HEK293 (cell line): ENCODE data around the gene NFATC3.
A peak's percentile ranks its signal among the peaks of the same experiment; 100 is the strongest.

Experiments
- CTCF ChIA-PET: fragments of 350-600 bp; formaldehyde crosslinking; extraction: SDS; loops from one replicate; lab custom pipeline; 2021; ENCODE audit warnings: antibody characterized with exemption; lab: Yijun Ruan, JAX
- POLR2A ChIA-PET: fragments of 300-600 bp; formaldehyde crosslinking; extraction: SDS; loops from one replicate; lab custom pipeline; 2020; ENCODE audit warnings: antibody characterized with exemption, inconsistent platforms; lab: Yijun Ruan, JAX
- H3K27ac ChIP-seq: fragments of 200-500 bp; sonication (Bioruptor generic); 2 replicates; pipeline ENCODE4 v1.5.1; 2014; ENCODE audit warnings: low read depth, low read length, control low read depth, inconsistent platforms; ENCODE audit errors: extremely low read depth
- H3K36me3 ChIP-seq, 2 experiments: fragments of 200-500 bp in 1 of 2; sonication (Bioruptor generic) in 1 of 2; 1 replicate in 1 of 2; 2 replicates in 1 of 2; pipeline ENCODE4 v1.5.1; 2014 to 2017; ENCODE audit warnings: inconsistent platforms in 2 of 2, low read length in 2 of 2; ENCODE audit not compliant: control insufficient read depth in 2 of 2, insufficient read depth in 1 of 2
- H3K4me1 ChIP-seq: fragments of 200-500 bp; sonication (Bioruptor generic); 2 replicates; pipeline ENCODE4 v1.5.1; 2014; ENCODE audit warnings: mild to moderate bottlenecking, low read length, inconsistent platforms; ENCODE audit not compliant: control insufficient read depth, insufficient read depth
- H3K4me3 ChIP-seq: 2 replicates; pipeline ENCODE4 v1.5.1; 2011; ENCODE audit warnings: low read depth, mild to moderate bottlenecking, control low read depth, low read length, moderate library complexity
- H3K9me3 ChIP-seq: fragments of 200-500 bp; sonication (Bioruptor generic); 2 replicates; pipeline ENCODE4 v1.5.1; 2014; ENCODE audit warnings: low read depth, low read length, inconsistent platforms; ENCODE audit not compliant: control insufficient read depth, insufficient read depth
- MYNN ChIP-seq: fragments of 450-650 bp; formaldehyde crosslinking; IDR thresholded peaks from 2 replicates; pipeline ENCODE4 v1.5.1; 2016; ENCODE audit warnings: missing biosample characterization, missing genetic modification characterization, borderline replicate concordance
- SCRT2 ChIP-seq: fragments of 450-650 bp; formaldehyde crosslinking; IDR thresholded peaks from 2 replicates; pipeline ENCODE4 v1.5.1; 2016; ENCODE audit warnings: missing biosample characterization, missing genetic modification characterization
- TRIM28 ChIP-seq: IDR thresholded peaks from 2 replicates; pipeline ENCODE4 v1.6.1; 2011; ENCODE audit warnings: low read length, control low read depth, borderline replicate concordance
- ZNF121 ChIP-seq: fragments of 450-650 bp; formaldehyde crosslinking; IDR thresholded peaks from 2 replicates; pipeline ENCODE4 v1.5.1; 2016; ENCODE audit warnings: missing biosample characterization, missing genetic modification characterization
- ZNF239 ChIP-seq: fragments of 450-650 bp; formaldehyde crosslinking; IDR thresholded peaks from 2 replicates; pipeline ENCODE4 v1.5.1; 2016; ENCODE audit warnings: missing biosample characterization, missing genetic modification characterization
- ZNF354C ChIP-seq: fragments of 450-650 bp; formaldehyde crosslinking; IDR thresholded peaks from 2 replicates; pipeline ENCODE4 v1.5.1; 2016; ENCODE audit warnings: missing biosample characterization, missing genetic modification characterization, low read depth, borderline replicate concordance
- ZNF404 ChIP-seq: fragments of 450-650 bp; formaldehyde crosslinking; IDR thresholded peaks from 2 replicates; pipeline ENCODE4 v1.5.1; 2017; ENCODE audit warnings: missing biosample characterization, missing genetic modification characterization
- ZNF530 ChIP-seq: fragments of 450-650 bp; formaldehyde crosslinking; IDR thresholded peaks from 2 replicates; pipeline ENCODE4 v1.5.1; 2016; ENCODE audit warnings: low read depth, missing biosample characterization, missing genetic modification characterization
- ZNF596 ChIP-seq: fragments of 450-650 bp; IDR thresholded peaks from 2 replicates; pipeline ENCODE4 v1.5.0; 2018; ENCODE audit warnings: missing biosample characterization, mild to moderate bottlenecking, missing genetic modification characterization, moderate library complexity
- ZNF664 ChIP-seq: fragments of 450-650 bp; formaldehyde crosslinking; IDR thresholded peaks from 2 replicates; pipeline ENCODE4 v1.5.1; 2016; ENCODE audit warnings: missing biosample characterization, missing genetic modification characterization
- ZNF777 ChIP-seq: fragments of 450-650 bp; formaldehyde crosslinking; IDR thresholded peaks from 2 replicates; pipeline ENCODE4 v1.5.1; 2017; ENCODE audit warnings: missing biosample characterization, missing genetic modification characterization, borderline replicate concordance
- ZXDB ChIP-seq: fragments of 450-650 bp; formaldehyde crosslinking; IDR thresholded peaks from 2 replicates; pipeline ENCODE4 v1.5.1; 2016; ENCODE audit warnings: missing biosample characterization, missing genetic modification characterization
- TF ChIP-seq, protein P1 (sequence below): fragments of 450-650 bp; formaldehyde crosslinking; IDR thresholded peaks from 2 replicates; pipeline ENCODE4 v1.5.1; 2017; ENCODE audit warnings: missing biosample characterization, missing genetic modification characterization
- TF ChIP-seq, protein P2 (sequence below): fragments of 450-650 bp; formaldehyde crosslinking; IDR thresholded peaks from 2 replicates; pipeline ENCODE4 v1.5.1; 2017; ENCODE audit warnings: missing biosample characterization, missing genetic modification characterization
- TF ChIP-seq, protein P3 (sequence below): fragments of 450-650 bp; formaldehyde crosslinking; IDR thresholded peaks from 2 replicates; pipeline ENCODE4 v1.5.1; 2016; ENCODE audit warnings: missing biosample characterization, missing genetic modification characterization
- TF ChIP-seq, protein P4 (sequence below): fragments of 450-650 bp; formaldehyde crosslinking; IDR thresholded peaks from 2 replicates; pipeline ENCODE4 v1.5.1; 2016; ENCODE audit warnings: missing biosample characterization, missing genetic modification characterization
- TF ChIP-seq, protein P5 (sequence below): fragments of 450-650 bp; formaldehyde crosslinking; IDR thresholded peaks from 2 replicates; pipeline ENCODE4 v1.5.1; 2016; ENCODE audit warnings: missing biosample characterization, missing genetic modification characterization
- TF ChIP-seq, protein P6 (sequence below): fragments of 450-650 bp; formaldehyde crosslinking; IDR thresholded peaks from 2 replicates; pipeline ENCODE4 v1.5.1; 2016; ENCODE audit warnings: missing biosample characterization, missing genetic modification characterization

Gene NFATC3

DNA sequence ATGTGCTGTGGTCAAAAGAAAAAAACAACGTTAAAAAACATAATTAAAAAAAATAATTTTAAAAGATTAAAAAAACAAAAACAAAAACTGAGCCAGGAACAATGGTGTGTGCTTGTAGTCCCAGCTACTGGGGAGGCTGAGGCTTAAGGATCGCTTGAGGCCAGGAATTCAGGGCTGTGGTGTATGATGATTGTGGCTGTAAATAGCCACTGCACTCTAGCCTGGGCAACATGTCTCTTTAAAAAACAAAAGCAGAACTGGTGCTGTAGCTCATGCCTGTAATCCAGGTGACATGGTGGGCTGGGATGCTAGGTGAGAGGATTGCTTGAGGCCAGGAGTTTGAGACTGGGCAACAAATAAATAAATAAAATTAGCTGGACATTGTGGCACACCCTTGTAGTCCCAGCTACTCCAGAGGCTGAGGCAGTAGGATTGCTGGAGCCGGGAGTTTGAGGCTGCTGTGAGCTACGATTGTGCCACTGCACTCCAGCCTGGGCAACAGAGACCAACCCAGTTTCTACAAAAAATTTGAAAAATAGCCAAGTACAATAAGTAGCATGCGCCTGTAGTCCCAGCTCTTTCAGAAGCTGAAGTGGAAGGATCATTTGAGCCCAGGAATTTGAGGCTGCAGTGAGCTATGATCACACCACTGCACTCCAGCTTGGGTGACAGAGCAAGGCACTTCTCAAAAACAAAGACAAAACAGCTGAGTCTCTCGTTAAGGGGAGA lies 43.6 kb downstream of the NFATC3 start (continued):
- TF ChIP-seq, protein P1, sequence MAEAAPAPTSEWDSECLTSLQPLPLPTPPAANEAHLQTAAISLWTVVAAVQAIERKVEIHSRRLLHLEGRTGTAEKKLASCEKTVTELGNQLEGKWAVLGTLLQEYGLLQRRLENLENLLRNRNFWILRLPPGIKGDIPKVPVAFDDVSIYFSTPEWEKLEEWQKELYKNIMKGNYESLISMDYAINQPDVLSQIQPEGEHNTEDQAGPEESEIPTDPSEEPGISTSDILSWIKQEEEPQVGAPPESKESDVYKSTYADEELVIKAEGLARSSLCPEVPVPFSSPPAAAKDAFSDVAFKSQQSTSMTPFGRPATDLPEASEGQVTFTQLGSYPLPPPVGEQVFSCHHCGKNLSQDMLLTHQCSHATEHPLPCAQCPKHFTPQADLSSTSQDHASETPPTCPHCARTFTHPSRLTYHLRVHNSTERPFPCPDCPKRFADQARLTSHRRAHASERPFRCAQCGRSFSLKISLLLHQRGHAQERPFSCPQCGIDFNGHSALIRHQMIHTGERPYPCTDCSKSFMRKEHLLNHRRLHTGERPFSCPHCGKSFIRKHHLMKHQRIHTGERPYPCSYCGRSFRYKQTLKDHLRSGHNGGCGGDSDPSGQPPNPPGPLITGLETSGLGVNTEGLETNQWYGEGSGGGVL (tag by site-specific recombination) = no peak
- TF ChIP-seq, protein P2, sequence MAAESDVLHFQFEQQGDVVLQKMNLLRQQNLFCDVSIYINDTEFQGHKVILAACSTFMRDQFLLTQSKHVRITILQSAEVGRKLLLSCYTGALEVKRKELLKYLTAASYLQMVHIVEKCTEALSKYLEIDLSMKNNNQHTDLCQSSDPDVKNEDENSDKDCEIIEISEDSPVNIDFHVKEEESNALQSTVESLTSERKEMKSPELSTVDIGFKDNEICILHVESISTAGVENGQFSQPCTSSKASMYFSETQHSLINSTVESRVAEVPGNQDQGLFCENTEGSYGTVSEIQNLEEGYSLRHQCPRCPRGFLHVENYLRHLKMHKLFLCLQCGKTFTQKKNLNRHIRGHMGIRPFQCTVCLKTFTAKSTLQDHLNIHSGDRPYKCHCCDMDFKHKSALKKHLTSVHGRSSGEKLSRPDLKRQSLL = peak; percentile 33; the same call in 1 of the 2 replicates
- TF ChIP-seq, protein P3, sequence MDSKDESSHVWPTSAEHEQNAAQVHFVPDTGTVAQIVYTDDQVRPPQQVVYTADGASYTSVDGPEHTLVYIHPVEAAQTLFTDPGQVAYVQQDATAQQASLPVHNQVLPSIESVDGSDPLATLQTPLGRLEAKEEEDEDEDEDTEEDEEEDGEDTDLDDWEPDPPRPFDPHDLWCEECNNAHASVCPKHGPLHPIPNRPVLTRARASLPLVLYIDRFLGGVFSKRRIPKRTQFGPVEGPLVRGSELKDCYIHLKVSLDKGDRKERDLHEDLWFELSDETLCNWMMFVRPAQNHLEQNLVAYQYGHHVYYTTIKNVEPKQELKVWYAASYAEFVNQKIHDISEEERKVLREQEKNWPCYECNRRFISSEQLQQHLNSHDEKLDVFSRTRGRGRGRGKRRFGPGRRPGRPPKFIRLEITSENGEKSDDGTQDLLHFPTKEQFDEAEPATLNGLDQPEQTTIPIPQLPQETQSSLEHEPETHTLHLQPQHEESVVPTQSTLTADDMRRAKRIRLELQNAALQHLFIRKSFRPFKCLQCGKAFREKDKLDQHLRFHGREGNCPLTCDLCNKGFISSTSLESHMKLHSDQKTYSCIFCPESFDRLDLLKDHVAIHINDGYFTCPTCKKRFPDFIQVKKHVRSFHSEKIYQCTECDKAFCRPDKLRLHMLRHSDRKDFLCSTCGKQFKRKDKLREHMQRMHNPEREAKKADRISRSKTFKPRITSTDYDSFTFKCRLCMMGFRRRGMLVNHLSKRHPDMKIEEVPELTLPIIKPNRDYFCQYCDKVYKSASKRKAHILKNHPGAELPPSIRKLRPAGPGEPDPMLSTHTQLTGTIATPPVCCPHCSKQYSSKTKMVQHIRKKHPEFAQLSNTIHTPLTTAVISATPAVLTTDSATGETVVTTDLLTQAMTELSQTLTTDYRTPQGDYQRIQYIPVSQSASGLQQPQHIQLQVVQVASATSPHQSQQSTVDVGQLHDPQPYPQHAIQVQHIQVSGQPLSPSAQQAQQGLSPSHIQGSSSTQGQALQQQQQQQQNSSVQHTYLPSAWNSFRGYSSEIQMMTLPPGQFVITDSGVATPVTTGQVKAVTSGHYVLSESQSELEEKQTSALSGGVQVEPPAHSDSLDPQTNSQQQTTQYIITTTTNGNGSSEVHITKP = 0 out of 2 replicates have a peak, but pooled peaks have one; percentile 14
- TF ChIP-seq, protein P4, sequence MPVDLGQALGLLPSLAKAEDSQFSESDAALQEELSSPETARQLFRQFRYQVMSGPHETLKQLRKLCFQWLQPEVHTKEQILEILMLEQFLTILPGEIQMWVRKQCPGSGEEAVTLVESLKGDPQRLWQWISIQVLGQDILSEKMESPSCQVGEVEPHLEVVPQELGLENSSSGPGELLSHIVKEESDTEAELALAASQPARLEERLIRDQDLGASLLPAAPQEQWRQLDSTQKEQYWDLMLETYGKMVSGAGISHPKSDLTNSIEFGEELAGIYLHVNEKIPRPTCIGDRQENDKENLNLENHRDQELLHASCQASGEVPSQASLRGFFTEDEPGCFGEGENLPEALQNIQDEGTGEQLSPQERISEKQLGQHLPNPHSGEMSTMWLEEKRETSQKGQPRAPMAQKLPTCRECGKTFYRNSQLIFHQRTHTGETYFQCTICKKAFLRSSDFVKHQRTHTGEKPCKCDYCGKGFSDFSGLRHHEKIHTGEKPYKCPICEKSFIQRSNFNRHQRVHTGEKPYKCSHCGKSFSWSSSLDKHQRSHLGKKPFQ = 0 out of 2 replicates have a peak, but pooled peaks have one; percentile 29
- no peak for TF ChIP-seq ZNF404 (tag by site-specific recombination)

DNA sequence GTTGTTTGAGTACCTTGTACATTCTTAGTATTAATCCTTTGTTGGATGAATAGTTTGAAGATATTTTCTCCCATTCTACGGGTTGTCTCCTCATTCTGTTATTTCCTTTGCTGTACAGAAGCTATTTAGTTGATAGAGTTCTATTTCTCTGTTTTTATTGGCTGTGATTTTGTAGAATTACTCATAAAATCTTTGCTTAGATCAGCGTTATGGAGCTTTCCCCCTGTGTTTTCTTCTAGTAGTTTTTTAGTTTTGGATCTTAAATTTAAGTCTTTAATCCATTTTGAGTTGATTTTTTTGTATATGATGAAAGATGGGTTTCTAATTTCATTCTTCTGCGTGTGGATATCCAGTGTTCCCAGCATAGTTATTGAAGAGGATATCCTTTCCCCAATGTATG lies 45.4 kb downstream of the NFATC3 start:
- Histone ChIP-seq H3K4me3 (no peak overlapping the region), H3K36me3 (no peaks in the 10 kb centered on the region; a peak in 1 of 3 replicates), H3K4me1 (no peaks in the 10 kb centered on the region), H3K27ac (no peak overlapping the region), H3K9me3 (no peaks in the 10 kb centered on the region)
- CTCF ChIA-PET = no interaction called here
- POLR2A ChIA-PET = no interaction called here
- no peak for TF ChIP-seq ZXDB
- no peak for TF ChIP-seq ZNF354C (tag by site-specific recombination)
- no peak for TF ChIP-seq TRIM28
- no peak for TF ChIP-seq ZNF596 (tag by site-specific recombination)
- TF ChIP-seq ZNF664 (tag by site-specific recombination) = no peak
- TF ChIP-seq, protein P3 = no peak
- TF ChIP-seq, protein P5, sequence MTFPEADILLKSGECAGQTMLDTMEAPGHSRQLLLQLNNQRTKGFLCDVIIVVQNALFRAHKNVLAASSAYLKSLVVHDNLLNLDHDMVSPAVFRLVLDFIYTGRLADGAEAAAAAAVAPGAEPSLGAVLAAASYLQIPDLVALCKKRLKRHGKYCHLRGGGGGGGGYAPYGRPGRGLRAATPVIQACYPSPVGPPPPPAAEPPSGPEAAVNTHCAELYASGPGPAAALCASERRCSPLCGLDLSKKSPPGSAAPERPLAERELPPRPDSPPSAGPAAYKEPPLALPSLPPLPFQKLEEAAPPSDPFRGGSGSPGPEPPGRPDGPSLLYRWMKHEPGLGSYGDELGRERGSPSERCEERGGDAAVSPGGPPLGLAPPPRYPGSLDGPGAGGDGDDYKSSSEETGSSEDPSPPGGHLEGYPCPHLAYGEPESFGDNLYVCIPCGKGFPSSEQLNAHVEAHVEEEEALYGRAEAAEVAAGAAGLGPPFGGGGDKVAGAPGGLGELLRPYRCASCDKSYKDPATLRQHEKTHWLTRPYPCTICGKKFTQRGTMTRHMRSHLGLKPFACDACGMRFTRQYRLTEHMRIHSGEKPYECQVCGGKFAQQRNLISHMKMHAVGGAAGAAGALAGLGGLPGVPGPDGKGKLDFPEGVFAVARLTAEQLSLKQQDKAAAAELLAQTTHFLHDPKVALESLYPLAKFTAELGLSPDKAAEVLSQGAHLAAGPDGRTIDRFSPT (tag by site-specific recombination) = no peak
- TF ChIP-seq, protein P6, sequence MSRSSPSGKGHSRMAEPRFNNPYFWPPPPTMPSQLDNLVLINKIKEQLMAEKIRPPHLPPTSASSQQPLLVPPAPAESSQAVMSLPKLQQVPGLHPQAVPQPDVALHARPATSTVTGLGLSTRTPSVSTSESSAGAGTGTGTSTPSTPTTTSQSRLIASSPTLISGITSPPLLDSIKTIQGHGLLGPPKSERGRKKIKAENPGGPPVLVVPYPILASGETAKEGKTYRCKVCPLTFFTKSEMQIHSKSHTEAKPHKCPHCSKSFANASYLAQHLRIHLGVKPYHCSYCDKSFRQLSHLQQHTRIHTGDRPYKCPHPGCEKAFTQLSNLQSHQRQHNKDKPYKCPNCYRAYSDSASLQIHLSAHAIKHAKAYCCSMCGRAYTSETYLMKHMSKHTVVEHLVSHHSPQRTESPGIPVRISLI (tag by site-specific recombination) = no peak
- TF ChIP-seq ZNF121 (tag by site-specific recombination) = no peak
- no peak for TF ChIP-seq ZNF777 (tag by site-specific recombination)
- TF ChIP-seq SCRT2 (tag by site-specific recombination) = no peak
- no peak for TF ChIP-seq ZNF239 (tag by site-specific recombination)
- no peak for TF ChIP-seq ZNF530 (tag by site-specific recombination)
- TF ChIP-seq MYNN (tag by site-specific recombination) = no peak
